Spleen (tissue), 7 donors: ENCODE data around the gene PKD1.

ENCODE experiments used
- CTCF ChIP-seq, 11 experiments: fragments of 200-600 bp in 7 of 11; fragments of 450-650 bp in 4 of 11; sonication (generic) in 4 of 11; IDR thresholded peaks in 8 of 11; conservative IDR thresholded peaks in 3 of 11; 1 replicate in 7 of 11; 2 replicates in 4 of 11; pipeline versions ENCODE4 v1.4.0 to v1.8.0; 2016 to 2021; ENCODE audit warnings: antibody characterized with exemption in 11 of 11, inconsistent platforms in 4 of 11, mild to moderate bottlenecking in 1 of 11
- POLR2A ChIP-seq, 3 donors: fragments of 450-650 bp; IDR thresholded peaks; one replicate each; pipeline ENCODE4 v1.5.1; 2017; ENCODE audit warnings: antibody characterized with exemption in 3 of 3, mild to moderate bottlenecking in 1 of 3
- donor health status: DM: no; HTN: no; CAD: no; lungs with moderate emphysema.
- donor health status: DM: no; HTN: no; CAD: no.
- donor health status: DM: no; HTN: no; CAD: no.

DNA sequence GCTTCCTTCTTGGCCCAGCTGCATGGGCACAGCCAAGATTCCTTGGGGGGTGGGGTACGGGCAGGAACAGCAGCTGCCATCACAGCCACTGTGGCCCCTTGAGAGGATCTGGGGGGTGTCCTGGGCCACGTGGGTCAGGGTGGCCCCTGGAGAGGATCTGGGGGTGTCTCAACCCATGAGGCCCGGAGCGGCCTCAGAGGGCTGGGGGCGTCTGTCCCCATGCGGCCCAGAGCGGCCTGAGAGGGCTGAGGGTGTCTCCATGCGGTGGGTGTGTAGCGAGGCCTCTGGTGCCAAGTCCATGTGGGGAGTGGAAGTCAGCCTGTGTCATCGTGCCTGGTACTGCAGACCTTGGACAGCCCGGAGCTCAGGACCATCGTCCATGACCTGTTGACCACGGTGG is 74.2 kb downstream of the PKD1 start:
- no peak for TF ChIP-seq CTCF (IDR thresholded peaks at IDR 0.05 in 8 of 11, conservative IDR thresholded peaks at IDR 0.05 in 3 of 11)
- no peak for TF ChIP-seq POLR2A (IDR thresholded peaks at IDR 0.05)
